Lung (tissue), 12 donors: ENCODE results near the gene TMEM178B. TPM values are rescaled to one million over a fixed set of nuclear protein-coding genes. Genes with fewer than 3 reads are reported as not detected.

Experiments
- ATAC-seq: fragments of 200-7000 bp; cut with Tn5 transposase; one replicate; pipeline ENCODE4 v1.9.1; 2020; ENCODE audit warnings: moderate number of reproducible peaks; ENCODE audit not compliant: insufficient read depth, low FRiP score
- DNase-seq, 3 donors: peaks; one replicate each; pipeline ENCODE4 v3.0.0-alpha.2; 2013 to 2017
- H3K27ac ChIP-seq, 2 donors: one replicate each; pipeline ENCODE4 v1.5.1; 2013; ENCODE audit warnings: mild to moderate bottlenecking in 2 of 2, moderate library complexity in 2 of 2, control low read depth in 1 of 2, inconsistent platforms in 1 of 2, low read depth in 1 of 2, low read length in 1 of 2
- H3K27me3 ChIP-seq, 3 donors: one replicate each; pipeline ENCODE4 v1.5.1; 2013; ENCODE audit warnings: low read length in 2 of 3; ENCODE audit not compliant: control insufficient read depth in 3 of 3, insufficient read depth in 3 of 3
- H3K36me3 ChIP-seq, 4 donors: one replicate each; pipeline ENCODE4 v1.5.1; 2013; ENCODE audit warnings: low read length in 4 of 4, mild to moderate bottlenecking in 1 of 4, moderate library complexity in 1 of 4; ENCODE audit not compliant: control insufficient read depth in 4 of 4, insufficient read depth in 4 of 4
- H3K4me1 ChIP-seq, 5 donors: one replicate each; pipeline ENCODE4 v1.5.1; 2013; ENCODE audit warnings: low read length in 5 of 5, mild to moderate bottlenecking in 2 of 5, moderate library complexity in 1 of 5; ENCODE audit not compliant: control insufficient read depth in 5 of 5, insufficient read depth in 5 of 5
- H3K4me3 ChIP-seq: one replicate; pipeline ENCODE4 v1.5.1; 2013; ENCODE audit warnings: mild to moderate bottlenecking, control low read depth, moderate library complexity
- H3K9ac ChIP-seq, 2 donors: one replicate each; pipeline ENCODE4 v1.5.1; 2013; ENCODE audit warnings: low read length in 2 of 2, control low read depth in 1 of 2; ENCODE audit not compliant: insufficient read depth in 1 of 2
- H3K9me3 ChIP-seq, 4 donors: one replicate each; pipeline ENCODE4 v1.5.1; 2013; ENCODE audit warnings: low read length in 3 of 4, mild to moderate bottlenecking in 1 of 4, moderate library complexity in 1 of 4; ENCODE audit not compliant: control insufficient read depth in 4 of 4, insufficient read depth in 3 of 4
- CTCF ChIP-seq: IDR thresholded peaks from 2 replicates; pipeline ENCODE4 v1.5.1; 2012; ENCODE audit warnings: mild to moderate bottlenecking; ENCODE audit errors: control extremely low read depth, extremely low read depth
- WGBS, 2 donors: extraction: QIAGEN DNeasy Blood & Tissue Kit; methylation state at CpG; one replicate each; pipeline ENCODE4 v1.1.7; 2013; 5-methylcytosine and 5-hydroxymethylcytosine counted together
- polyA plus RNA-seq, 2 donors: library from polyadenylated mRNA; stranded (reverse); fragments of 200-250 nt; gene quantifications; one replicate each; pipeline ENCODE4 v1.2.1, GENCODE V29; 2013
- total RNA-seq, 2 donors: library from RNA; depleted of rRNA in 1 of 2; stranded (reverse); fragments of >200 nt in 1 of 2; gene quantifications; one replicate each; pipeline ENCODE4 v1.2.1, GENCODE V29; 2014 to 2021
- donor health status: control.
- donor health status: control.
- donor health status: Bipolar disorder and iron deficiency.
- donor health status: healthy.
- donor health status: DM: yes; HTN: yes; CAD: no.

The TMEM178B gene
- total and polyA plus RNA-seq, 4 donors, result 0.04 to 2.4 (median 0.48) TPM

DNA sequence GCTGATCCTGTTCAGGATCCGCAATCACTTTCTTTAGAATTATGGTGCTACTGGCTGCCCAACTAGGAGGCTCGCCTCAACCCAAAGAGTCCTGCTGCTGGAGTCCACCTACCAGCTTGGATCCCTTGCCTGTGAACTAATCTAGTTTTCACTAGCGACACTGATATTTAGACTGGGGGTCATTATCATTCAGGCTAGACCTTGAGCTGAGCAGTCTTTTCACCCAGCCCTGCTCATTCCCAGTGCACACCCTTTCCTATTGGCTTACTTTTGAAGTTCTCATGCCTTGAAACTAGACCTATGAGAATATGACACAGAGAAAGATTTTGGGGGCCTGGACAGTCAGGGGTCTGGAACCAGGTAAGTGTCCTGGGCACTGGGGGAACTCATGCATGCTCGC is 107.9 kb downstream of the TMEM178B start:
- DNase-seq (no peak), ATAC-seq (no peak)
- Histone ChIP-seq H3K27me3 (peaks cover 0 to 5% (median 0%) of the 10 kb centered on the region in 3 donors), H3K9me3 (peaks cover 0 to 2% (median 0%) of the 10 kb centered on the region in 4 donors), H3K27ac (no peak overlapping the region), H3K36me3 (no peaks in the 10 kb centered on the region), H3K4me3 (no peak overlapping the region), H3K4me1 (no peaks in the 10 kb centered on the region), H3K9ac (no peak overlapping the region)
- no peak for TF ChIP-seq CTCF
- 96 to 98% methylated on average over 4 of the region's 4 CpGs for WGBS, 2 donors

DNA sequence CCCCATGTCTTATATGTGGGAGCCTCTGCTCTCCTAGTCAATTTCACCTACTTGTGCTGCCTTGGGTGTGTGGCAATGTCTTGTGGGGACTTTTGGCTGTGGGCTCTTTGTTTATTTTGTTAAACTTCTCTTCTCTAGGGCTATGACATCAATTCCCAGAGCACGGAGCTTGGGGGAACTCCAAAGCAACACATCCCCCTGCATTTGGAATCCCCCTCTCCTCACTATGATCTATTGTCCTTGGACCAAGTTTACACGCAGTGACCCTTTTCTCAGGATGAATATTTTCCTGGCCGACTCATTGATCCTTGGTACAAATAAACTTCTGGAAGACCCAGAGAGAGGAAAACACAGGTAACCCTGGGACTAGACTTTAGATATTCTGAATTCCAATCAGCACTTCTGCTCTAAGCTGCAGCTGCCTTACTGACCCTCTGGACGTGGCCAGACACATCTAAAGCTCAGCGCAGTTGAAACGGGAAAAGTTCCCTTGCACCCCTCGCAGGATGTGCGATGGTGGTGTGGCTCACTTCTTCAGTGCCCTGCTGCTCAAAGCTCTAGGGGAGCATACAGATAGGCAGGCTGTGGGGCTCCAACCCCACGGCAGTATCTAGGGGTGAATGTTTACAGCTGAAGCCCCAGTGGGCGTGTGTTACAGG is 110.8 kb downstream of the TMEM178B start:
- TF ChIP-seq CTCF, result no peak

DNA sequence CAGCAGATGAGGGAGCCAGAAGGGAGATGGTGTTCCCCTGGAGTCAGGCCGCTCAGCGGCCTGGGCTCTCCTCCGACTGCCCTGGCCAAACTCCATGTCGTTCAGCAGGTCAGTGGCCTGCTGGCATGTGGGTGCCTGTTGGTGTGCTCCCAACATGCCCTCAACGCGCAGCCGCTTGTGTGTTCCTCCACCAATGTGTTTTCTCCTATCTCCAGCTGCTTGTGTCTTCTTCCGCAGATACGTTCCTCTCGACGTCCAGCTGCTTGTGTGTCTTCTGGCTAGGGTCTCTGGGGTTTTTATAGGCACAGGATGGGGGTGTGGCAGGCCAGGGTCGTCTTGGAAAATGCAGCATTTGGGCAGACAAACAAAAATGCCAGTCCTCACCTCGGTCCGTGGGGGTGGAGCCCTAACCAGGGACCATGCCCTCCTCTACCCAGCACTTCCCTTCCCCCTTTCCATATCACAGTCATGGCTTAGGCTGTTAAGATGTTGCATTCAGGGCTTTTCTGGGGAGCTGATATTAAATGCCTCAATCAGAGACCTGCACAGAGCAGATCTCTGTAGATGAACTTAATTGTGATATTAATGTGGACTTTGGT is 111.6 kb downstream of the TMEM178B start:
- Histone ChIP-seq H3K4me1 (no peaks in the 10 kb centered on the region), H3K4me3 (no peak overlapping the region), H3K27me3 (peaks cover 0 to 5% (median 0%) of the 10 kb centered on the region in 3 donors), H3K9ac (no peak overlapping the region), H3K9me3 (peaks cover 0 to 2% (median 0%) of the 10 kb centered on the region in 4 donors), H3K36me3 (no peaks in the 10 kb centered on the region), H3K27ac (no peak overlapping the region)
- DNase-seq, result no peak
- ATAC-seq, result no peak
- WGBS, 2 donors, result 85% methylated on average over 14 of the region's 14 CpGs
- TF ChIP-seq CTCF, result no peak

More for the DNA sequence above, 110.8 kb downstream of the TMEM178B start:
- no peak overlapping the region for H3K4me3 ChIP-seq
- no peak for DNase-seq
- peaks cover 0 to 5% (median 0%) of the 10 kb centered on the region in 3 donors for H3K27me3 ChIP-seq
- H3K36me3 ChIP-seq, result no peaks in the 10 kb centered on the region
- no peak overlapping the region for H3K9ac ChIP-seq
- 70 to 82% methylated on average over 10 of the region's 10 CpGs for WGBS, 2 donors
- no peaks in the 10 kb centered on the region for H3K4me1 ChIP-seq
- no peak overlapping the region for H3K27ac ChIP-seq
- H3K9me3 ChIP-seq, result peaks cover 0 to 2% (median 0%) of the 10 kb centered on the region in 4 donors
- no peak for ATAC-seq
